ENCODE data around the gene DBI.

DNA sequence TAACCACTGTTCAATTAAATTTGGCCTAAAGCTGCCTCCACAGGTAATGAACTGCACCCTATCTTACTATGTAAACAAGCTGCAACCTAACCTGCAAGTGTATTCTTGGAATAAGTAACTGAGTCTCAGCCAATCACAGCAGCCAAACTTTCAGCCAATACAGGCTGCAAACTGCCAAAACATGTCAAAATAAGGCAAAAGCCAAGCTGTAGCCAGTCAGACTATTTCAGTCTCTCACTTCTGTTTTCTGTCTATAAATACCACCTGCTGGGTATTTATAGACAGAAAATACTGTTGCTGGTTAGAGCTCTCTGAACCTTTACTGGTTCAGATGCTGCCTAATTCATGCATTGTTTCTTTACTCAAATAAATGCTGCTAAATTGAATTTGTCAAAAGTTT, 14.4 kb upstream of the DBI start:
- no peak for TF ChIP-seq EZH2phosphoT487 (IDR thresholded peaks at IDR 0.05; ENCODE audit: borderline replicate concordance, low read length)
- TF ChIP-seq, protein P1, sequence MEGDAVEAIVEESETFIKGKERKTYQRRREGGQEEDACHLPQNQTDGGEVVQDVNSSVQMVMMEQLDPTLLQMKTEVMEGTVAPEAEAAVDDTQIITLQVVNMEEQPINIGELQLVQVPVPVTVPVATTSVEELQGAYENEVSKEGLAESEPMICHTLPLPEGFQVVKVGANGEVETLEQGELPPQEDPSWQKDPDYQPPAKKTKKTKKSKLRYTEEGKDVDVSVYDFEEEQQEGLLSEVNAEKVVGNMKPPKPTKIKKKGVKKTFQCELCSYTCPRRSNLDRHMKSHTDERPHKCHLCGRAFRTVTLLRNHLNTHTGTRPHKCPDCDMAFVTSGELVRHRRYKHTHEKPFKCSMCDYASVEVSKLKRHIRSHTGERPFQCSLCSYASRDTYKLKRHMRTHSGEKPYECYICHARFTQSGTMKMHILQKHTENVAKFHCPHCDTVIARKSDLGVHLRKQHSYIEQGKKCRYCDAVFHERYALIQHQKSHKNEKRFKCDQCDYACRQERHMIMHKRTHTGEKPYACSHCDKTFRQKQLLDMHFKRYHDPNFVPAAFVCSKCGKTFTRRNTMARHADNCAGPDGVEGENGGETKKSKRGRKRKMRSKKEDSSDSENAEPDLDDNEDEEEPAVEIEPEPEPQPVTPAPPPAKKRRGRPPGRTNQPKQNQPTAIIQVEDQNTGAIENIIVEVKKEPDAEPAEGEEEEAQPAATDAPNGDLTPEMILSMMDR (conservative IDR thresholded peaks at IDR 0.05; ENCODE audit: low read depth, low read length) = no peak

All from PC-3 (cell line).